Panc1 (cell line): ENCODE results near the gene MAP4K4. TPM values are rescaled to one million over a fixed set of nuclear protein-coding genes. Genes with fewer than 3 reads are reported as not detected.

Experiments
- ATAC-seq: fragments of 200-7000 bp; cut with Tn5 transposase; 2 replicates; pipeline ENCODE4 v1.9.1; 2020; ENCODE audit warnings: mild to moderate bottlenecking, moderate library complexity
- BruUV-seq: library from RNA; stranded (reverse); fragments of 400-500 nt; replicated peaks from 2 replicates; lab custom pipeline; 2021; lab: Mats Ljungman, UMichigan
- CTCF ChIA-PET: fragments of 300-600 bp; sonication (Branson Sonifier 250); formaldehyde crosslinking; loops from one replicate; lab custom pipeline; 2022; ENCODE audit warnings: antibody characterized with exemption; lab: Charles Lee
- POLR2A ChIA-PET: fragments of 300-600 bp; sonication (Branson Sonifier 250); formaldehyde crosslinking; loops from one replicate; lab custom pipeline; 2022; ENCODE audit warnings: antibody characterized with exemption; lab: Charles Lee
- DNase-seq: peaks from one replicate; pipeline ENCODE4 v3.0.0-alpha.2; 2010; ENCODE audit warnings: low read depth, low spot score
- H3K27ac ChIP-seq: 2 replicates; pipeline ENCODE4 v1.5.1; 2011; ENCODE audit warnings: mild to moderate bottlenecking, low read length, inconsistent platforms
- H3K27me3 ChIP-seq: fragments of 200-500 bp; sonication (Bioruptor generic); 2 replicates; pipeline ENCODE4 v1.6.0; 2014; ENCODE audit warnings: low read length, inconsistent platforms; ENCODE audit not compliant: control insufficient read depth, insufficient read depth
- H3K36me3 ChIP-seq: fragments of 200-500 bp; sonication (Bioruptor generic); 2 replicates; pipeline ENCODE4 v1.5.1; 2014; ENCODE audit warnings: inconsistent platforms, mild to moderate bottlenecking, low read length, moderate library complexity; ENCODE audit not compliant: control insufficient read depth, insufficient read depth
- H3K4me1 ChIP-seq: 2 replicates; pipeline ENCODE4 v1.5.1; 2011; ENCODE audit warnings: inconsistent platforms, mild to moderate bottlenecking, low read length, moderate library complexity; ENCODE audit not compliant: control insufficient read depth, insufficient read depth
- H3K4me3 ChIP-seq, 2 experiments: 2 replicates each; pipeline ENCODE4 v1.5.1; 2011 to 2012; ENCODE audit warnings: low read depth in 2 of 2, low read length in 2 of 2, mild to moderate bottlenecking in 2 of 2, inconsistent platforms in 1 of 2, moderate library complexity in 1 of 2
- H3K9me3 ChIP-seq: fragments of 200-500 bp; sonication (Bioruptor generic); 2 replicates; pipeline ENCODE4 v1.5.1; 2014; ENCODE audit warnings: low read depth, mild to moderate bottlenecking, inconsistent platforms, low read length, moderate library complexity; ENCODE audit not compliant: control insufficient read depth, insufficient read depth
- POLR2AphosphoS5 ChIP-seq: IDR thresholded peaks from 2 replicates; pipeline ENCODE4 v1.6.1; 2012; ENCODE audit warnings: mild to moderate bottlenecking, low read depth, low read length, moderate library complexity
- SIN3A ChIP-seq: IDR thresholded peaks from 2 replicates; pipeline ENCODE4 v1.6.1; 2012; ENCODE audit warnings: low read depth, mild to moderate bottlenecking, low read length, moderate library complexity, borderline replicate concordance; ENCODE audit not compliant: insufficient read depth
- TCF7L2 ChIP-seq: IDR thresholded peaks from 2 replicates; pipeline ENCODE4 v1.6.1; 2011; ENCODE audit warnings: mild to moderate bottlenecking, low read depth, low read length, inconsistent platforms
- in situ Hi-C: cut with HindIII; loops from 2 replicates; pipeline ENCODE4 v1.10.0; 2016; ENCODE audit warnings: low sequenced_read_pairs, low pct_unique_long_range_greater_than_20kb
- intact Hi-C: fragments of 100-400 bp; cut with micrococcal nuclease; formaldehyde crosslinking; loops from one replicate; pipeline ENCODE4 v1.10.0; 2022; ENCODE audit not compliant: unreplicated experiment
- total RNA-seq: library from RNA; stranded (reverse); gene quantifications from one replicate; pipeline ENCODE4 v1.2.1, GENCODE V29; 2021; ENCODE audit not compliant: unreplicated experiment
- TF ChIP-seq, protein P1 (sequence below): fragments of 450-650 bp; IDR thresholded peaks from 2 replicates; pipeline ENCODE4 v1.5.1; 2017; ENCODE audit warnings: mild to moderate bottlenecking
- TF ChIP-seq, protein P2 (sequence below), 2 experiments: IDR thresholded peaks; 2 replicates each; pipeline ENCODE4 v1.6.1; 2011 to 2012; ENCODE audit warnings: low read depth in 2 of 2, control low read depth in 1 of 2, low read length in 1 of 2, mild to moderate bottlenecking in 1 of 2, moderate library complexity in 1 of 2; ENCODE audit not compliant: insufficient read depth in 1 of 2

Gene MAP4K4
- total RNA-seq, 1 experiment from 2014 or later = 68.5 TPM

DNA sequence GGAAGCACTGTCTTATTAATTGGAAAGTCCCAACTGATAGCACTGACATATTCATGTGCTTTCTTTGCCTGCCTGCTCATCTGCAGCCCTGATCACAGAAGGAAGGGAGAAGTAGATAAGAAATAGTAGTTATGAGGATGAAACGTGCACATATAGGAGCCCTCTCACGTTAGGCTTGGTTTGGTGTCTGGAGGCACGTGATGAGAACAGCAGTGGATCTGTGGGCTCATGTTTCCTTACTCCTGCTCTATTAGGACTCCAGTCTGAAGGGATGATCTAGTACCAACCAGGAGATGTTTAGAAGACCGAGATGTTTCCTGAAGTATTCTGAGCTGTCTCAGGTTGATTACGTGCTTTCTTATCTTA, 84.9 kb downstream of the MAP4K4 start:
- POLR2A ChIA-PET = no interaction called here
- TF ChIP-seq POLR2AphosphoS5 (no peak), SIN3A (no peak), TCF7L2 (no peak)
- TF ChIP-seq, protein P1, sequence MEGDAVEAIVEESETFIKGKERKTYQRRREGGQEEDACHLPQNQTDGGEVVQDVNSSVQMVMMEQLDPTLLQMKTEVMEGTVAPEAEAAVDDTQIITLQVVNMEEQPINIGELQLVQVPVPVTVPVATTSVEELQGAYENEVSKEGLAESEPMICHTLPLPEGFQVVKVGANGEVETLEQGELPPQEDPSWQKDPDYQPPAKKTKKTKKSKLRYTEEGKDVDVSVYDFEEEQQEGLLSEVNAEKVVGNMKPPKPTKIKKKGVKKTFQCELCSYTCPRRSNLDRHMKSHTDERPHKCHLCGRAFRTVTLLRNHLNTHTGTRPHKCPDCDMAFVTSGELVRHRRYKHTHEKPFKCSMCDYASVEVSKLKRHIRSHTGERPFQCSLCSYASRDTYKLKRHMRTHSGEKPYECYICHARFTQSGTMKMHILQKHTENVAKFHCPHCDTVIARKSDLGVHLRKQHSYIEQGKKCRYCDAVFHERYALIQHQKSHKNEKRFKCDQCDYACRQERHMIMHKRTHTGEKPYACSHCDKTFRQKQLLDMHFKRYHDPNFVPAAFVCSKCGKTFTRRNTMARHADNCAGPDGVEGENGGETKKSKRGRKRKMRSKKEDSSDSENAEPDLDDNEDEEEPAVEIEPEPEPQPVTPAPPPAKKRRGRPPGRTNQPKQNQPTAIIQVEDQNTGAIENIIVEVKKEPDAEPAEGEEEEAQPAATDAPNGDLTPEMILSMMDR = no peak
- TF ChIP-seq, protein P2, sequence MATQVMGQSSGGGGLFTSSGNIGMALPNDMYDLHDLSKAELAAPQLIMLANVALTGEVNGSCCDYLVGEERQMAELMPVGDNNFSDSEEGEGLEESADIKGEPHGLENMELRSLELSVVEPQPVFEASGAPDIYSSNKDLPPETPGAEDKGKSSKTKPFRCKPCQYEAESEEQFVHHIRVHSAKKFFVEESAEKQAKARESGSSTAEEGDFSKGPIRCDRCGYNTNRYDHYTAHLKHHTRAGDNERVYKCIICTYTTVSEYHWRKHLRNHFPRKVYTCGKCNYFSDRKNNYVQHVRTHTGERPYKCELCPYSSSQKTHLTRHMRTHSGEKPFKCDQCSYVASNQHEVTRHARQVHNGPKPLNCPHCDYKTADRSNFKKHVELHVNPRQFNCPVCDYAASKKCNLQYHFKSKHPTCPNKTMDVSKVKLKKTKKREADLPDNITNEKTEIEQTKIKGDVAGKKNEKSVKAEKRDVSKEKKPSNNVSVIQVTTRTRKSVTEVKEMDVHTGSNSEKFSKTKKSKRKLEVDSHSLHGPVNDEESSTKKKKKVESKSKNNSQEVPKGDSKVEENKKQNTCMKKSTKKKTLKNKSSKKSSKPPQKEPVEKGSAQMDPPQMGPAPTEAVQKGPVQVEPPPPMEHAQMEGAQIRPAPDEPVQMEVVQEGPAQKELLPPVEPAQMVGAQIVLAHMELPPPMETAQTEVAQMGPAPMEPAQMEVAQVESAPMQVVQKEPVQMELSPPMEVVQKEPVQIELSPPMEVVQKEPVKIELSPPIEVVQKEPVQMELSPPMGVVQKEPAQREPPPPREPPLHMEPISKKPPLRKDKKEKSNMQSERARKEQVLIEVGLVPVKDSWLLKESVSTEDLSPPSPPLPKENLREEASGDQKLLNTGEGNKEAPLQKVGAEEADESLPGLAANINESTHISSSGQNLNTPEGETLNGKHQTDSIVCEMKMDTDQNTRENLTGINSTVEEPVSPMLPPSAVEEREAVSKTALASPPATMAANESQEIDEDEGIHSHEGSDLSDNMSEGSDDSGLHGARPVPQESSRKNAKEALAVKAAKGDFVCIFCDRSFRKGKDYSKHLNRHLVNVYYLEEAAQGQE (IDR thresholded peaks at IDR 0.05; ENCODE audit: insufficient read depth in 1 of 2, low read depth in 2 of 2, low read length in 1 of 2) = no peak

DNA sequence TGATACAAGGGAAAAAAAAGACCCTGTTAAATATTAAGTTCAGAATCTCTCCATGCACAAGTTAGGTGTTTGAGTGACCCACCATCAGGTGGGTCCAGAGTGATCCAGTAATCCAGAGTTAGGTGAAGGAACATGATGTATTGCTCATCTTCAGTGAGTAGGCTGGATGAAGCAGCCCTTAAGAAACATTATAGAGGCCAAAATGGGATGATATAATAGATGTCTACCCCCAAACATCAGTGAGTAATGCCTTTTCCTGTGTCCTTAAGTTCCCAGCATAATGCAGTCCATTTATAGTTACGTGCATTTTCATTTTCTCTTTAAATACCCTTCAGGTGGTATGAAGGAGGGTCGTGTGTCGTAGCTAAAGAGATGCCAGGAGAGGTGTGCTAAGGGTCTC, 89.6 kb downstream of the MAP4K4 start:
- CTCF ChIA-PET = no interaction called here
- no peaks in the 10 kb centered on the region for H3K9me3 ChIP-seq
- in situ Hi-C loops = no loop called here
- no TSS peak for BruUV-seq
- H3K4me3 ChIP-seq = no peak overlapping the region
- no peak overlapping the region for H3K27ac ChIP-seq
- H3K27me3 ChIP-seq = no peaks in the 10 kb centered on the region
- no peaks in the 10 kb centered on the region for H3K36me3 ChIP-seq
- DNase-seq (no peak), ATAC-seq (no peak)
- POLR2A ChIA-PET = no interaction called here
- intact Hi-C loops = no loop called here
- no peak for TF ChIP-seq SIN3A
- TF ChIP-seq, protein P2 (IDR thresholded peaks at IDR 0.05; ENCODE audit: insufficient read depth in 1 of 2, low read depth in 2 of 2, low read length in 1 of 2) = no peak
- peaks cover 4% of the 10 kb centered on the region for H3K4me1 ChIP-seq

More for the DNA sequence above, 84.9 kb downstream of the MAP4K4 start:
- peaks cover 4% of the 10 kb centered on the region for H3K4me1 ChIP-seq
- H3K9me3 ChIP-seq = no peaks in the 10 kb centered on the region
- ATAC-seq = no peak
- CTCF ChIA-PET = no interaction called here
- no TSS peak for BruUV-seq
- H3K36me3 ChIP-seq = no peaks in the 10 kb centered on the region
- no peak overlapping the region for H3K27ac ChIP-seq
- intact Hi-C loops (no loop called here), in situ Hi-C loops (no loop called here)
- no peaks in the 10 kb centered on the region for H3K27me3 ChIP-seq
- H3K4me3 ChIP-seq = no peak overlapping the region
- no peak for DNase-seq
